H4 (cell line): ENCODE data around the gene CDA. TPM values are rescaled to one million over a fixed set of nuclear protein-coding genes. Genes with fewer than 3 reads are reported as not detected.

Source experiments
- DNase-seq: peaks from one replicate; pipeline ENCODE4 v3.0.0-alpha.2; 2015; ENCODE audit warnings: low spot score
- total RNA-seq: library from RNA; depleted of rRNA; stranded (reverse); fragments of >200 nt; shearing (Covaris generic); gene quantifications from 2 replicates; pipeline ENCODE4 v1.2.3, GENCODE V29; 2014; rRNA removed

The CDA gene
- total RNA-seq: not detected in 2 replicates

DNA sequence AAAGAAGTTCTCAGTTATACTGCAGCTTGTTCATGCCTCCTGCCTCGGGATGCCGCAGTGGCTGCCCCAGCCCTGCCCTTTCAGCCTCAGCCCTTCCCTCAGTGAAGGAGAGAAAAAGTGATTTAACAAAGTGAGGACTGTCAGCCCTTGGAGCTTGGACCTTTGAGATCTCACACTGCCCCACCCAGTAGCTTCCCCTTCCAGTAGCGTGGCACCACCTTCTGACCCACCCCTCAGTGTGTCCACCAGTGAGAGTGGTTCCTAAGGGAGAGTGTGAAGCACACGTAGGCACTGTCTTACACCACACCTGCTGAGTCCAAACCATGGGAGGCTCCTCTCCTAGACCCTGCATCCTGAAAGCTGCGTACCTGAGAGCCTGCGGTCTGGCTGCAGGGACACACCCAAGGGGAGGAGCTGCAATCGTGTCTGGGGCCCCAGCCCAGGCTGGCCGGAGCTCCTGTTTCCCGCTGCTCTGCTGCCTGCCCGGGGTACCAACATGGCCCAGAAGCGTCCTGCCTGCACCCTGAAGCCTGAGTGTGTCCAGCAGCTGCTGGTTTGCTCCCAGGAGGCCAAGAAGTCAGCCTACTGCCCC is at the start of gene CDA:
Gene CDA (plus strand): TSS at position 464 of the 592 bp plus-strand sequence. CDS start 33 bp downstream, at position 497.
- DNase-seq: no peak

DNA sequence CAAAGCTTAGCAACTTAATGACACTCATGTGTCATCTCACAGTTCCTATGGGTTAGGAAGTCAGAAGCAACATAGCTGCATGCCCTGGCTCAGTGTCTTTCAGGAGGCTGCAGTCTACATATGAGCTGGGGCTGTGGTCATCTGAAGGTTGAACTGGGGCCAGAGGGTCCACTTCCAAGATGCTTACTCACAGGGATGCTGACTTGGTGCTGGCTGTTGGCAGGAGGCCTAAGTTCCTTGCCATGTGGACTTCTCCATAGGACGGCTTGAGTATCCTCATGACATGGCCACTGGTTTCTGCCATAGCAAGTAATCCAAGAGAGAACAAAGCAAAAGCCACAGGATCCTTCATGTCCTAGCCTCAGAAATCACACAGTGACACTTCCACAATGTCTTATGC is 48.6 kb upstream of the CDA start:
- no peak for DNase-seq

DNA sequence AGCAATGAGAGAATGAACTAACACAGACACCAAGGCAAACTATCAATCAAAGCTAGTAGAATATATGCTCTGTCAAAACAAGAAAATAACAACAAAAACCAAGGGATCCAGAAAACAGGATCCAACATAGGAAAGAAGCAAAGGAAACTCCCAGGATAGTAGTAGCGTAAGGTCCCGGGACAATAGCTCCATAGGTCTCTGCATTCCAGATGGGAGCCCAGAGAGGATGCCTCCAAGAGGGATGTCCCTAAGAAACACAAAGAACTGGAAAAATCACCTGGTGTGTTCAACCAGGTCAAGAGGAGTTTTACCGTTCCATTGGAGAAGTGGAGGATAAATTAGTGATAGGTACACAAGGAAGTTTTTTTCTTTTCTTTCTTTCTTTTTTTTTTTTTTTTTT is 42.3 kb upstream of the CDA start:
- DNase-seq: no peak

DNA sequence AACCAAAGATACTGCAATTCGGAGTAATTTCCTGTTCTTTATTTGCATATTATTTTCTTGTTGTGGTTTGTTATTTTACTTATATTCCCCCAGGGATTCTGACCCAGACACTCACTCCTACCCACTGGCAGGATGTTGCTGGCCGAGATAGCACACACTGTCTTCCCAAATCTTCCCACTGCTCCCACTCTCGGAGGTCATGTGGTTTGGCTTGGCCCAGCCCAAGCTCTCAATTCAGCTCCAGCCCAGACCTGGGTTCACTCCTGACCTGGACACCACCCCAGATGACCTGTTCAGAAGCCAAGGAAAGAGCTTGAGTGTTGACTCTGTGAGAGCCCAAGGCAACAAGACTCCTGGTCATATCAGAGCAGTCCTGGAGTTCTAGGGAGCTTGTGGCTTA is 37.7 kb upstream of the CDA start:
- no peak for DNase-seq

DNA sequence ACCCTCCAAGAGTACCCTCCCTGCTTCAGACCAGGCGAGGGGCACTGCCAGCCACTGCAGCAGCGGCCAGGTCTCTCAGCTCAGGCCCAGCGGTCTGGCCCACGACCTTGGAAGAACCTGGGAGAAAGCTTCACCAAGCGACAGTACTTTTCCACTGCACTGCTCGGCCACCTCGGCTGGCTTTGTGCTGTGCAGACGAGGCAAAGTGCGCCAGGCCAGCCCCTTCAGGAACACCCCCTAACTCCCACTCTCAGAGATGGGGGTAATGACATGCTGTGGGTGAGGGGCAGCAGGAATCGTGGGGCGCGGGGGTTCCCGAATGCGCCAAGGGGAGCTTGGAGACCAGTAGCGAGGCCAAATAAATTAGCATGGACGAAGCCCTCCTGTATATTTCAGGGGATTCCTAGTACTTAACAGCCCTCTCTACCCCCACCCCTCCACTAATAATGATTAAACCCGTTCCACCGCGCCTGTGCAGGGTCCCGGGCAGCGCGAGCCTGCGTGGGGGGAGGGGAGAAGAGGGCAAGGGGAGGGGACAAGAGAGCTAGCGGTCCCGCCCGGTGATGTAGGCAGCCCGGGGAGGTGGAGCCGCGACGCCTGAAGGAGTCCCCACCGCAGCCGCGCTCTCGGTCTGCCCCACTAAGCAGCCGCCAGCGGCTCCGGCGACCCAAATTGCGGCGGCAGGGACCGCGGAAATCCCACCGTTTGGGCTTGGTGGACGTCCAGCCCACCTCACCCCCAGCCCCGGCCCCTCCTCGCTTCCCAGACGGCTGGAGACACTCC is 36.8 kb upstream of the CDA start, which contains the start of gene FAM43B:
Gene FAM43B (plus strand): TSS at position 629 of the 783 bp plus-strand sequence. CDS start 401 bp downstream, outside the sequence.
- DNase-seq: no peak

DNA sequence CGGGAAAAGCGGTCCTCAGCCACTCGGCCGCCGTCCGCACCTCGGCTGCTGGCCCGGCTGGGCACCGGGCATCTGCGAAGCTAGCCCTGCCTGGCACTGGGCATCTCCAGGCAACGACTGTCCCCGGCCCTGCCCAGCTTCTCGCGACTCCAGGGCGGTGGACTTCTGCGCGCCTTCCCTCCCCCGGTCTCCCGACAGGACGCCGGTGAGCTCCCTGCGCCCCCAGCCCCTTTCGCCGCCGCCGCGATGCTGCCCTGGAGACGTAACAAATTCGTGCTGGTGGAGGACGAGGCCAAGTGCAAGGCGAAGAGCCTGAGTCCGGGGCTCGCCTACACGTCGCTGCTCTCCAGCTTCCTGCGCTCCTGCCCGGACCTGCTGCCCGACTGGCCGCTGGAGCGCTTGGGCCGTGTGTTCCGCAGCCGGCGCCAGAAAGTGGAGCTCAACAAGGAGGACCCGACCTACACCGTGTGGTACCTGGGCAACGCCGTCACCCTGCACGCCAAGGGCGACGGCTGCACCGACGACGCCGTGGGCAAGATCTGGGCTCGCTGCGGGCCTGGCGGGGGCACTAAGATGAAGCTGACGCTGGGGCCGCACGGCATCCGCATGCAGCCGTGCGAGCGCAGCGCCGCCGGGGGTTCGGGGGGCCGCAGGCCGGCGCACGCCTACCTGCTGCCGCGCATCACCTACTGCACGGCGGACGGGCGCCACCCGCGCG is 36.0 kb upstream of the CDA start:
- no peak for DNase-seq

DNA sequence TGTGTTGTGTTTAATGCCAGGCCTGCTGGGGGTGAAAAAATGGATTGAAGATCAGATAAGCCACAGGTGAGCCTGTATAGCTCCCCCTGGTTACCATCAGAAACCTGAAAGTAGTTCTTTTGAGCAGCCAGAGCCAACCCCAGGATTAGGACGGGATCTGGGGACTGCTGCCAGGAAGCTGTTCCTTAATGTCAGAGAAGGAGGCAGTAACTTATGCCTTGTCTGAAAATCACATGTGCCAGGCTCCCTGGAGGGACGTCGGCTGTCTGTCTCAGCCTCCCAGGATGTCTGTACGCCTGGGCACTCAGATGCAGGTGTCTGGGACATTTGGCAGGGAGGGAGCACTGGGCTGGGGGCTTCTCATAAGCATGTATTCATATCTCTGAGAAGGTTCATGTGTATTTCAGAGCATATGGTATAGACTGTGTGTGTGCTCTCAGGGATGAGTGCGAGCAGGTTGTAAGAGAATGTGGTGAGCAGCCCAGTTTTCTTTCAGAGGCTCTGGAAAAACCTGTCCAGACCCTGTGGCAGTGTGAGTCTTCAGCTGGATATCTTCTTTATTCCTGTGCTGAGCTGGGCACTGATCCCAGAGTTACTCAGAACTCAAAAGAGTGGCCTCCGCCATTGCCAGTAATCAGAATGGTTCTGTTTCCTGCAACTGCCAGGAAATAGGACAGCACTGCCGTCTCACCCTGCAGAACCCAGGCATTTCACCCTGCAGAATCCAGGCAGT is 33.7 kb upstream of the CDA start:
- DNase-seq: no peak

DNA sequence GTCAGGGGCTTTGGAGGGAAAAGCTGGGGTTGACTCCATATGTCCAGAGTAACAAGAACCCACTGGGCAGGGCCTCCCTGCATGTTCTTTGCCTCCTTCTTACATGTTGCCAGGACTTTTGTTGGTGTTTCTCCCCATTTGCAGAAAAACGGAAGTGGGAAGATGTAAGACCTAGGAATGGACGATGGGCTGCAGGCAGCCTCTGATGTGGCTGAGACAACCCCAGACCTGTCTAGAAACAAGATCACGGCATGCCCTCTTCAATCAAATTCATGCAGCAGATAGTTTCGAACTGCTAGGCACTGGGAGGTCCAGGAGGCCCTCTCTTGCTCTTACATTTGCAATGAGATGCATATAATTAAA is 33.2 kb upstream of the CDA start:
- no peak for DNase-seq

DNA sequence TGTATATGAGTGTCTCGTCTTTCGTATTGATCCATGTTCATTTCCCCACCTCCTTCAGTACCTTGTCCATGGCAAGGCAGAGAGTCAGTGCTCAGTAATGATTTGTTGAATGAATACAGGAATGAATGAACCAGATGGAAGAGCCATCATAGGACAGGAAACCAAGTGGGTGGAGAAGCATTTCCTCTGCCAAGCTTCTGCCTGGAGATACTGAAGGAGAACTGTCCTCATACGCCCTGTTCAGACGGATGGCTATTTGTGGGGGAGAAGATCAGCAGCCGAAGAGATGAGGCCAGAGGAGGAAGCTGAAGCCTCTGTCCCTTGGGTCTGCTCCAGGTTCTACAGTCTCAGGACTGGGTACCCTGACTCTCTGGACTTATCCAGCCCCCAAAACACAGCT is 30.7 kb upstream of the CDA start:
- no peak for DNase-seq

DNA sequence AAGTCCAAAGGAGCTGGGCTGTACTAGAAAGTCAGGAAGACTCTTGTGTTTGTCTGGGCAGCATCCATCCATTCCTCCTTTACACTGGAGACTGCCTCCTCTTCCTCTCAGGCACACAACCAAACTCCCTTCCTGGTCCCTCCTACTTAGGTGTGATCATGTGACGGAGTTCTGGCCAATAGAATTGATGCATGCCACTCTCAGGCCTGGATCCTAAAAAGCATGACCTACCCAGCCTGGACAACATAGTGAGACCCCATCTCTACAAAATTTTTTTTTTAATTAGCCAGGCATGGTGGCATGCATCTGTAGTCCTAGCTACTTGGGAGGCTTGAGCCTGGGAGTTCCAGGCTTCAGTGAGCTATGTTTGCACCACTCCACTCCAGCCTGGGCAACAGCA is 27.9 kb upstream of the CDA start:
- no peak for DNase-seq

DNA sequence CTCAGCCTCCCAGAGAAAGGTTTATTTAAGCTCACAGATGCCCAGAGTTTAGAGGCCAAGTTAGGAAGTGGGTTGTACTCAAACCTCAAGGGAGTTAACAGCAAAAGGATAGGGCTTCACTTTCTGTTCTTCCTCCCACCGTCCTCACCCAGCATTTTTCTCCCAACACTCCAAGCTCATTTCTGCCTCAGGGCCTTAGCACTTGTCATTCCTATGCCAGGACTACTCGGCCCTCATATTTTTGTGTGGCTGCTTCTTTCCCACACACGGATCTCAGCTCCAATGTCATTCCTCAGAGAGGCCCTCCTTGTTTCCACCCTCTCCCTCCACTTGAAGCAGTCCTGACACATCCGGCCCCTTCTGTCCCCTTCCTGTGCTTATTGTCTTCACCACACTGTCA is 23.7 kb upstream of the CDA start:
- DNase-seq: no peak

DNA sequence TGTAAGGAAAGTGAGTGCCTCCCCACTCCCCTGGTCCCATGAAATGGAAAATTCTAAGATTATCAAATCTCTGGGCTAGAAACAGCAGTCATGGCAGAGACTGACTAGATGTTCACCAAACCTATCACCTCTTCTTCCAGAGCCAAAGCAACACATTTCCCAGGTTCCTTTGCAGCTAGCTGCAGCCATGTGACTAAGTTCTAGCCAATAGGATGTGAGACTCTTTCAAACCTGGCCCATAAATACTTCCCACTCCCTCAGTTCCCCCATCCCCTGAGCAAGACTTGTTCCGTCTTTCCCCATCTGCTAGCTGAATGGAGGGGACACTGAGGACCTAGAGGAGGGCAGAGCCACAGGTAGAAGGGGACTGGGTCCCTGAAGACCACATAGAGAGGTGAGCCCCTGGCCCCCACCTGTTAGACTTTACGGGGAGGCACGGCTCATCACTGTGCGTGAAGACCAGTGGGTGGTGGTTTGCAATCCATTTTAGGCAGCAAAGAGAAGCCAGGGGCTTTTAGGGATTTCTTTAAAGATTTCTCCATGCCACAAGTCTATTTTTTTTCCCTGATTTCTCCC is 19.3 kb upstream of the CDA start:
- DNase-seq: no peak

DNA sequence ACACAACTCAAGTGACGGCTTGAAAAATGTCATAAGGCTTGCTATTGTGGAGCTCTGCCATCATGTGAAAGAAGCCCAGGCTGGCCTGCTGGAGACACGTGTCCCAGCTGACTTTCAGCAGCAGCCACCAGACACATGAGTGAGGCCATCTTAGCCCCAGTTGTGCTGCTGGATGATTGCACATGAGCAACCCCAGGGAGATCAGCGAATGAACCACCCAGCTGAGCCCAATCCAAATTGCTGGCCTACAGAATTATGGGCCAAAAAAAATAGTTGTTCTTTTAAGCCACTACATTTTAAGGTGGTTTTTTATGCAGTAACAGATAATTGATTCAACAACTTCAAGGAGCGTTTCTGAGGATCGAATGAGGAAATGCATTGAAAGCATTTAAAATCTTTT is 17.5 kb upstream of the CDA start:
- no peak for DNase-seq

DNA sequence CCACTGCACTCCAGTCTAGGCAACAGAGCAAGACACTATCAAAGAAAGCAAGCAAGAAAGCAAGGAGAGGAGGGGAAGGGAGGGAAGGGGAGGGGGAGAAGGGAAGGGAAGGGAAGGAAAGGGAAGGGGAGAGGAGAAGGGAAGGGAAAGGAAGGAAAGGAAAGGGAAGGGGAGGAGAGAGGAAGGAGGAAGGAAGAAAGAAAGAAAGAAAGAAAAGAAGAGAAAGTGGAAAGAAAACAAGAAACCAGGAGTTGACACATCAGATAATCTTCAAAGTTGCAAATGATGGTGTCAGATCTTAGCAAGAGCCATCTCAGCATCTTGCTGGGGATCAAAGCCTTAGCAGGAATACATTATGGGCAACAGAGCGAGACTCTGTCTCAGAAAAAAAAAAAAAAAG is 14.9 kb upstream of the CDA start:
- DNase-seq: no peak

DNA sequence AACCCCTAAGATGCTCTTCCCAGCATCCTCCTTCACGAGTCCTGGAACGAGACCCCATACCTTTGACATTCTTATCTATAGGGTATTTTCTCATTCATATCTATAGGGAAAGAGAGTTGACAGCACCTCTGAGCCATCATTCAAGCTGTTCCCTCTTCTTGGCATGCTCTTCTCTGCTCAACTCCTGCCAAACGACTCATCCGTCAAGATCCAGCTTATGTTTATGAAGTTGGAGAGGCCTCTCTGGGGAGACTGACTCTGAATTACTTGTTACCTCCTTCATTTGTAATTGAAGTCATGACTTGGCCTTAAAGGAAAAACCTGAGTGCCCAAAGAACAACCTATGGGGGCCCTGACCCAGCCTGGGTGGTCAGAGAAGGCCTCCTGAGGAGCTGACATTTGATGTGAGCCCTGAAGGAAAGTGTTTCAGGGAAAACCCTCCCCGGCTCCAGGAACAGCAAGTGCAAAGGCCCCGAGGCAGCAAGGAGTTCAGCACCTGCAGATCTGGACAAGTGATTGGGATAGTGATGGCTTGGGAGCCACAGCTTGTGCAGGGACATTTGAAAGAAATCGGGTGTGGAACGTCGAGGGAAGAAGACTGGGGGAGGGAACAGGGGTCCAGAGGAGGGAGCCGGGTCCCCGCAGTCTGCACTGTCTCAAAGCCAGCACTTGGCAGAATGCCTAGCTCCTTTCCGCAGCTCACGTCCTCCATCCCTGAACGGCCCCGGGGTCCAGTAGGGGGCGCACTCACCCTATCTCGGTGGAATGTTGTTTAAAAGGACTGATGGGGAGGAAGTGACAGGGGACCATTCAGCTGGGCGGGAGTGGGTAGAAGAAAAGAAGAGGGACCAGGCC is 14.0 kb upstream of the CDA start:
- peak; percentile 74 for DNase-seq

DNA sequence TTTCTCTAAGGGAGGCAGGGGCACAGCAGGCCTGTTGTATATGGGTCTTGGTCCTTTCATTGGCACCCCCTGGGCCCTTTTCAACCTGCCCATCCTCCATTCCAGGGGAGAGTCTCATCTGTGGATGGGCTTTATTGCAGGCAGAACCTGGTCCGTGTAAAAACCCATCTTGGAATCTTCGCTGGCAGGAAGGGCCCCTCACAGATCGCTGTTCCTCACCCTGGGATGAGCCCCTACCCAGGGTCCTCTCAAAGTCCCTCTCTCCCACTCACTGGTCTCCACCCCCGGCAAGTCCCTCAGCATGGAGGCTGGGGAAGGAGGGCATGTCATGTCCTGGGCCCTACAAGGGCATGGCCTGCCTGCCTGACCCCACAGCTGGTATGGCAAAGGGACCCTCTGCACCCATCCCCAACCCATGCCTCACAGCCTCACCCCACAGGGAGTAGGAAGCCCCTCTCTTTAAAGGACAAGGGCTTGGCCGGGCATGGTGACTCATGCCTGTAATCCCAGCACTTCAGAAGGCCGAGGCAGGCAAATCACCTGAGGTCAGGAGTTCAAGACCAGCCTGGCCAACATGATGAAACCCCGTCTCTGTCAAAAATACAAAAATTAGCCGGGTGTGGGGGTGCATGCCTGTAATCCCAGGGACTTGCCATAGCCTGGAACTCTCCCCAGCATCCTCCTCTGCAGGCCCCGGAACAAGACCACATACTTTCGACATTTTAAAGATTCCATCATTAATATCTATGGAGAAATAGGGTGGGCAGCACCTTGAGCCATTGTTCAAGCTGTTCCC is 13.2 kb upstream of the CDA start:
- no peak for DNase-seq

DNA sequence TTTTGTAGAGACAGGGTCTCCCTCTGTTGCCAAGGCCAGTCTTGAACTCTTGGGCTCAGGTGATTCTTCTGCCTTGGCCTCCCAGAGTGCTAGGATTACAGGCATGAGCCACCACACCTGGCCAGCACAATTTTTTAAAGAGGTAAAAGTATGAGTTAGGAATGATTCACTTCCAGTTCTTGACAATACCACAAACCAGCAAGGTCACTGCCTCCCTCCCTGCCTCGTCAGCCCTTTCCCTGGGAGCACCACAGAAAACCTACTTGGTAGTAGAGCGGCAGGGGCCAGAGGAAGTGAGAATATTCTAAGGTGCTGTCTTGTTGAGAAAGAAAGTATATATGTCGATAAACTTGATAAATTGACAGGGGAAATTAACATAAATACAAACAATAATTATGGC is 10.8 kb upstream of the CDA start:
- DNase-seq: no peak

DNA sequence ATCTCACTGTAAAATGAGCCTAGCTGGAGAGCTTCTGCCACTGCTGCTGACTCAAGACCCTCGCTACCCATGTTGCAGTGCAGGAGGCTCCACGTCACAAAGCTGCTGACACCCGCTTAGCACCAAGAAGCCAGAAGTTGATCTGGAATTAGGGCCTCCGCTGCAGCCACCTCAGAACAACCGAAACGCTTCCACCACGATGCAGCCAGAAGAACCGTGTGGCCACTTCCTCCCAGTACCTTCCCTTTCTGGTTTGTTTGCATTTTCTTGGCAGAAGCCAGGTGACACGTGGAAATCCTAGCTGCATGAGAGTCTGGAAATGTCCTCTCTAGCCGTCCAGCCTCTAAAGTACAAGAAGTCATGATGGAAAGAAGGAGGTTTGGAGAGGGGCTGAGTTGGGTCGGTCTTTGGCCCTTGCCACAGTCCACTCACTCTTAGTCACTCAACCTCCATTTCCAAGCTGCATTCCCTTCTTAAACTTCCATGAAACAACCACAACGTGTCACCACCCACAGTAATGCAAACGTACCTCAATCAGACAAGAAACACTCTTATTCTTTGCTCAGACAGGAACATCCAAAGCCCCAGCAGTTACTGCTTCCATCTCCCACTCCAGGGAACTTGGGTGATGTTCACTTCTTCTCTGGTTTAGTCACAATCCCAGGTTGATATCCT is 10.0 kb upstream of the CDA start:
- no peak for DNase-seq

DNA sequence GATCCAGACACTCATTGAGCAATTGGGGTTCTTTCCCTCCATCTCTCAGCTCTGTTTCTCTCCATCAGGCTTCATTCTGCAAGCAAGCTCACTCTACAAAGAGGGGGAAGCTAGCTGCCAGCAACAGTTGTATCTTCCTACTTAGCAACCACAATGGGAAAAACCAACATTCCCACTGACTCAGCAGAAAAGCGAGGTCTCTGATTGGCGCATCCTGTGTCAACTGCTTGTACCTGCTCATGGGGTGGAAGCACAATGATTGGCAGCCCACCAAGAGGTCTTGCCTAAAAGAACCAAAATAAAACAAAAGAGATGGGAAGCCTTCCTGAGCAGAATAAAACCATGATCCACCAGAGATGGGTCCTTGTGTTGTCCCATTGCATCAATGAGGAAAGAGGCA is 4.0 kb upstream of the CDA start:
- DNase-seq: peak; percentile 60
